HEK293 (cell line): Measurements from ENCODE around the gene IL34.

Experiments used
- CTCF ChIA-PET: fragments of 350-600 bp; formaldehyde crosslinking; extraction: SDS; loops from one replicate; lab custom pipeline; 2021; ENCODE audit warnings: antibody characterized with exemption; lab: Yijun Ruan, JAX
- POLR2A ChIA-PET: fragments of 300-600 bp; formaldehyde crosslinking; extraction: SDS; loops from one replicate; lab custom pipeline; 2020; ENCODE audit warnings: antibody characterized with exemption, inconsistent platforms; lab: Yijun Ruan, JAX
- H3K27ac ChIP-seq: fragments of 200-500 bp; sonication (Bioruptor generic); 2 replicates; pipeline ENCODE4 v1.5.1; 2014; ENCODE audit warnings: low read depth, low read length, control low read depth, inconsistent platforms; ENCODE audit errors: extremely low read depth
- H3K36me3 ChIP-seq, 2 experiments: fragments of 200-500 bp in 1 of 2; sonication (Bioruptor generic) in 1 of 2; 1 replicate in 1 of 2; 2 replicates in 1 of 2; pipeline ENCODE4 v1.5.1; 2014 to 2017; ENCODE audit warnings: inconsistent platforms in 2 of 2, low read length in 2 of 2; ENCODE audit not compliant: control insufficient read depth in 2 of 2, insufficient read depth in 1 of 2
- H3K4me1 ChIP-seq: fragments of 200-500 bp; sonication (Bioruptor generic); 2 replicates; pipeline ENCODE4 v1.5.1; 2014; ENCODE audit warnings: mild to moderate bottlenecking, low read length, inconsistent platforms; ENCODE audit not compliant: control insufficient read depth, insufficient read depth
- H3K4me3 ChIP-seq: 2 replicates; pipeline ENCODE4 v1.5.1; 2011; ENCODE audit warnings: low read depth, mild to moderate bottlenecking, control low read depth, low read length, moderate library complexity
- H3K9me3 ChIP-seq: fragments of 200-500 bp; sonication (Bioruptor generic); 2 replicates; pipeline ENCODE4 v1.5.1; 2014; ENCODE audit warnings: low read depth, low read length, inconsistent platforms; ENCODE audit not compliant: control insufficient read depth, insufficient read depth
- EGR2 ChIP-seq: fragments of 450-650 bp; formaldehyde crosslinking; IDR thresholded peaks from 2 replicates; pipeline ENCODE4 v1.5.1; 2016; ENCODE audit warnings: low read depth, missing biosample characterization, missing genetic modification characterization
- PRDM1 ChIP-seq: fragments of 450-650 bp; formaldehyde crosslinking; IDR thresholded peaks from 2 replicates; pipeline ENCODE4; 2016; ENCODE audit warnings: missing biosample characterization, missing genetic modification characterization
- SCRT2 ChIP-seq: fragments of 450-650 bp; formaldehyde crosslinking; IDR thresholded peaks from 2 replicates; pipeline ENCODE4 v1.5.1; 2016; ENCODE audit warnings: missing biosample characterization, missing genetic modification characterization
- TRIM28 ChIP-seq: IDR thresholded peaks from 2 replicates; pipeline ENCODE4 v1.6.1; 2011; ENCODE audit warnings: low read length, control low read depth, borderline replicate concordance
- ZEB2 ChIP-seq: fragments of 450-650 bp; formaldehyde crosslinking; IDR thresholded peaks from 2 replicates; pipeline ENCODE4 v1.5.1; 2016; ENCODE audit warnings: missing biosample characterization, missing genetic modification characterization
- ZFP41 ChIP-seq: fragments of 450-650 bp; formaldehyde crosslinking; IDR thresholded peaks from 2 replicates; pipeline ENCODE4 v1.5.1; 2016; ENCODE audit warnings: missing biosample characterization, missing genetic modification characterization, borderline replicate concordance
- ZIC2 ChIP-seq: fragments of 450-650 bp; formaldehyde crosslinking; IDR thresholded peaks from 2 replicates; pipeline ENCODE4 v1.5.1; 2016; ENCODE audit warnings: missing biosample characterization, missing genetic modification characterization
- ZNF121 ChIP-seq: fragments of 450-650 bp; formaldehyde crosslinking; IDR thresholded peaks from 2 replicates; pipeline ENCODE4 v1.5.1; 2016; ENCODE audit warnings: missing biosample characterization, missing genetic modification characterization
- ZNF133 ChIP-seq: fragments of 450-650 bp; formaldehyde crosslinking; IDR thresholded peaks from 2 replicates; pipeline ENCODE4 v1.5.1; 2016; ENCODE audit warnings: missing biosample characterization, missing genetic modification characterization
- ZNF324 ChIP-seq: fragments of 450-650 bp; formaldehyde crosslinking; IDR thresholded peaks from 2 replicates; pipeline ENCODE4 v1.5.1; 2016; ENCODE audit warnings: missing biosample characterization, missing genetic modification characterization
- ZNF366 ChIP-seq: fragments of 450-650 bp; formaldehyde crosslinking; conservative IDR thresholded peaks from 2 replicates; pipeline ENCODE4 v1.5.1; 2016; ENCODE audit warnings: missing biosample characterization, missing genetic modification characterization
- ZNF501 ChIP-seq: fragments of 450-650 bp; formaldehyde crosslinking; IDR thresholded peaks from 2 replicates; pipeline ENCODE4 v1.5.1; 2016; ENCODE audit warnings: missing biosample characterization, missing genetic modification characterization
- ZNF670 ChIP-seq: fragments of 450-650 bp; formaldehyde crosslinking; IDR thresholded peaks from 2 replicates; pipeline ENCODE4 v1.5.1; 2016; ENCODE audit warnings: missing biosample characterization, missing genetic modification characterization, low read depth
- TF ChIP-seq, protein P1 (sequence below): fragments of 450-650 bp; formaldehyde crosslinking; IDR thresholded peaks from 2 replicates; pipeline ENCODE4 v1.5.1; 2016; ENCODE audit warnings: missing biosample characterization, missing genetic modification characterization
- TF ChIP-seq, protein P2 (sequence below): fragments of 450-650 bp; formaldehyde crosslinking; IDR thresholded peaks from 2 replicates; pipeline ENCODE4 v1.5.1; 2016; ENCODE audit warnings: missing biosample characterization, missing genetic modification characterization

IL34 gene

DNA sequence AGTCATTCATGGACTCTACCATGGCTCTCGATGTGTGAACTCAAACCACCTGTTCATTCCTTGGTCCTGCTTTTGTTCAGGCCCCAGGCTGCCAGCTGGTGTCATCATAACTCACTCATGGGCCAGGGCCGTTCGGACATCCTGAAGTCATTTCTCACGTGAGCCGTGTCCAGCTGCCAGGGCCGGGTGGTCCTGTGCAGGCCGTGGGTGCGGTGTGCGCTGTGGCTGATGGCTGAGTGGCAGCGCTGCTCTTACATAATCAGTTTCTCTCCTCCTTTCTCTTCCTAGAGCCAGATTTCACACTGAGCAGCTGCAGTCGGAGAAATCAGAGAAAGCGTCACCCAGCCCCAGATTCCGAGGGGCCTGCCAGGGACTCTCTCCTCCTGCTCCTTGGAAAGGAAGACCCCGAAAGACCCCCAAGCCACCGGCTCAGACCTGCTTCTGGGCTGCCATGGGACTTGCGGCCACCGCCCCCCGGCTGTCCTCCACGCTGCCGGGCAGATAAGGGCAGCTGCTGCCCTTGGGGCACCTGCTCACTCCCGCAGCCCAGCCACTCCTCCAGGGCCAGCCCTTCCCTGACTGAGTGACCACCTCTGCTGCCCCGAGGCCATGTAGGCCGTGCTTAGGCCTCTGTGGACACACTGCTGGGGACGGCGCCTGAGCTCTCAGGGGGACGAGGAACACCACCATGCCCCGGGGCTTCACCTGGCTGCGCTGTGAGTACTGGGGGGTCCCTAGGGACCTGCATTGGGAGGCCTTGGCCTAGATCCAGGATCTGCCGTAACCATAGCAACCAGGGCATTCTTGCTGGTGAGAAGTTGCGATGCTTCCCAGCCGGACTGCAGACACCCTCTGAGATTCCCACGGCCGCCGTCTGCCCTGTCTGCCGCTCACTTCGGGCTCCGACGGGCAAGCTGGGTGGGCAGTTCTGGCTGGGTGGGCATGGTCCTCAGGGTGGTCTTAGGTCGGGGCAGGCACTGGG, at the start of gene IL34:
Gene IL34, plus strand, starts transcription at position 300 of the 982 bp plus-strand sequence. Its CDS starts 389 bp downstream, at position 689.
- Histone ChIP-seq H3K4me3 (no peak within 1 kb of the TSS), H3K9me3 (no peaks in the 10 kb centered on the region), H3K27ac (no peak within 1 kb of the TSS), H3K4me1 (no peaks in the 10 kb centered on the region), H3K36me3 (no peaks in the 10 kb centered on the region)
- ChIA-PET POLR2A (interaction anchor here (0.9 kb wide), 1 partner anchor 357 kb away, joined by 3 read pairs; the partner anchor contains the start of gene AARS1), CTCF (interaction anchor here (0.5 kb wide), 1 partner anchor 103 kb away, joined by 4 read pairs; no protein-coding TSS in a partner anchor)
- TF ChIP-seq PRDM1 (tag by site-specific recombination) = peak; percentile 59
- TF ChIP-seq ZNF324 (tag by site-specific recombination) = no peak
- no peak for TF ChIP-seq ZNF133
- TF ChIP-seq ZFP41 (tag by site-specific recombination) = no peak
- TF ChIP-seq, protein P1, sequence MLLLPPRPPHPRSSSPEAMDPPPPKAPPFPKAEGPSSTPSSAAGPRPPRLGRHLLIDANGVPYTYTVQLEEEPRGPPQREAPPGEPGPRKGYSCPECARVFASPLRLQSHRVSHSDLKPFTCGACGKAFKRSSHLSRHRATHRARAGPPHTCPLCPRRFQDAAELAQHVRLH (tag by site-specific recombination) = no peak
- TF ChIP-seq SCRT2 (tag by site-specific recombination) = peak; percentile 80
- no peak for TF ChIP-seq ZNF670 (tag by site-specific recombination)
- TF ChIP-seq EGR2 (tag by site-specific recombination) = no peak

DNA sequence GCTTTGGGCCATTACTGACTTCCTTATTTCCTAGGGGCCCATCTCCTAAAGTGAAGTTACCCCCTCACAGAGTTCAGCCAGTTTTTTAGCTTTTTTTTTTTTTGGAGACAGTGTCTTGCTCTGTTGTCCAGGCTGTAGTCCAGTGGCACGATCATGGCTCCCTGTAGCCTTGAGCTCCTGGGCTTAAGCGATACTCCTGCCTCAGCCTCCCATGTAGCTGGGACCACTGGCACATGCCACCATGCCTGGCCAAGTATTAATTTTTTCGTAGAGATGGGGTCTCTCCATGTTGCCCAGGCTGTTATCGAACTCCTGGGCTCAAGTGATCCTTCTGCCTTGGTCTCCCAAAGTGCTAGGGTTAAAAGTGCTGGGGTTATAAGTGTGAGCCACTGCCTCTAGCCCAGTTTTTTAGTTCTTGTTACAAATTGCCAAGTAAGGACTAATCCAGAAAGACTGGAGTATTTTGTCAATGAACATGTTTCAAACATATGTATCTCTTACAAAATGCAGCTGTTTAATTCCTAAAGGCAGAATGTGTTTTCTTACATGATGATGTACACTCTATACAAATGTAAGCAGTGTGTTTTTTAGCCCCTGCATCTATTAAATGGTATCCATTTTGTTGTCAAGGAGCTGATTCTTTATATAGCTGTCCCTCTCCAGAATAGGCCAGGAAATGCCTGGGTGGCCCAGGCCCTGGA, 49.1 kb upstream of the IL34 start:
- ChIA-PET POLR2A (interaction anchor here (0.6 kb wide), 1 partner anchor 71 kb away, joined by 5 read pairs; no protein-coding TSS in a partner anchor), CTCF (interaction anchor here (2.0 kb wide), 1 partner anchor 57 kb away, joined by 12 read pairs; no protein-coding TSS in a partner anchor)
- H3K36me3 ChIP-seq = no peaks in the 10 kb centered on the region
- no peaks in the 10 kb centered on the region for H3K9me3 ChIP-seq
- peak; percentile 64; the same call in 1 of the 2 replicates for TF ChIP-seq ZNF121 (tag by site-specific recombination)
- TF ChIP-seq, protein P2, sequence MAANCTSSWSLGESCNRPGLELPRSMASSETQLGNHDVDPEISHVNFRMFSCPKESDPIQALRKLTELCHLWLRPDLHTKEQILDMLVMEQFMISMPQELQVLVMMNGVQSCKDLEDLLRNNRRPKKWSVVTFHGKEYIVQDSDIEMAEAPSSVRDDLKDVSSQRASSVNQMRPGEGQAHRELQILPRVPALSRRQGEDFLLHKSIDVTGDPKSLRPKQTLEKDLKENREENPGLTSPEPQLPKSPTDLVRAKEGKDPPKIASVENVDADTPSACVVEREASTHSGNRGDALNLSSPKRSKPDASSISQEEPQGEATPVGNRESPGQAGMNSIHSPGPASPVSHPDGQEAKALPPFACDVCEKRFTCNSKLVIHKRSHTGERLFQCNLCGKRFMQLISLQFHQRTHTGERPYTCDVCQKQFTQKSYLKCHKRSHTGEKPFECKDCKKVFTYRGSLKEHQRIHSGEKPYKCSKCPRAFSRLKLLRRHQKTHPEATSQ (tag by site-specific recombination) = no peak
- H3K27ac ChIP-seq = no peak overlapping the region
- H3K4me3 ChIP-seq = no peak overlapping the region
- no peaks in the 10 kb centered on the region for H3K4me1 ChIP-seq

DNA sequence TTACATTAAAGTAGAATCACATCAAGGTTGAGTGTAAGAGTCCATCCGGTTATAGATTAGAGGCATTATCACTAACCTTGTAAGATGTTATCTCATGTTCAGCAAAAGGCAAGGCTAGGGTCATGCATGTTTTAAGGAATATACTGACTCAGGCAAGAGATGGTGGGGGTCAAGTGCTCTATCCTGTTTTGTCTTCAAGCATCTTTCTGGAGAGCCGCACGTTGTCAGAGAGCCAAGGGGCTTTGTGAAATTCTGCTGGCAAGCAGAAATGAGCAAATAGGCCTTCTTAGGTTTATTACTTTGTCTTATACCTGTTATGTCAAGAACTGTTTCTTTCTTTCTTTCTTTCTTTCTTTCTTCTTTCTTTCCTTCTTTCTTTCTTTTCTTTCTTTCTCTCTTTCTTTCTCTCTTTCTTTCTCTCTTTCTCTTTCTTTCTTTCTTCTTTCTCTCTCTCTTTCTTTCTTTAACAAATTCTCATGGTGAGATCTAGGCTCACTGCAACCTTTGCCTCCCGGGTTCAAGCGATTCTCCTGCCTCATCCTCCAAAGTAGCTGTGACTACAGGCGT, 47.3 kb upstream of the IL34 start:
- Histone ChIP-seq H3K4me3 (no peak overlapping the region), H3K4me1 (no peaks in the 10 kb centered on the region), H3K9me3 (no peaks in the 10 kb centered on the region), H3K27ac (no peak overlapping the region), H3K36me3 (no peaks in the 10 kb centered on the region)
- POLR2A ChIA-PET = no interaction called here
- CTCF ChIA-PET = interaction anchor here (2.0 kb wide), 1 partner anchor 55 kb away, joined by 12 read pairs; no protein-coding TSS in a partner anchor
- TF ChIP-seq ZNF366 (tag by site-specific recombination) = peak; percentile 71
- no peak for TF ChIP-seq ZNF501 (tag by site-specific recombination)
- no peak for TF ChIP-seq ZEB2 (tag by site-specific recombination)
- TF ChIP-seq ZIC2 (tag by site-specific recombination) = no peak
- no peak for TF ChIP-seq TRIM28
